GM21528 (cell line): ENCODE measurements around the gene NOS1AP.
"Not testable (repeated sequence)": the region's sequence is repeated elsewhere in the genome, so short reads cannot be mapped to it uniquely, and the experiment has no call there.

Experiments
- ATAC-seq: cut with Tn5 transposase; IDR thresholded peaks from one replicate; pipeline ENCODE4 v1.9.1; 2021; ENCODE audit warnings: mild to moderate bottlenecking, moderate library complexity; ENCODE audit not compliant: unreplicated experiment, low FRiP score

NOS1AP gene

GRCh38 chr1:162069334-162070093, at the start of gene NOS1AP:
Gene NOS1AP (plus strand): TSS chr1:162069691. CDS start chr1:162070178, 487 bp downstream.
- ATAC-seq, result peak; percentile 98

- ATAC-seq, result no peak
Measured at GRCh38 chr1:162020150-162020549, 49.3 kb upstream of the NOS1AP start.

GRCh38 chr1:162021124-162021523, 48.4 kb upstream of the NOS1AP start:
- no peak for ATAC-seq

GRCh38 chr1:162022626-162023025, 46.9 kb upstream of the NOS1AP start:
- no peak for ATAC-seq

GRCh38 chr1:162023181-162023546, 46.3 kb upstream of the NOS1AP start:
- no peak for ATAC-seq

GRCh38 chr1:162023547-162024501, 45.7 kb upstream of the NOS1AP start, which contains the start of gene OLFML2B:
Gene OLFML2B (minus strand): TSS chr1:162023869. CDS start chr1:162023430, 439 bp downstream.
- ATAC-seq, result no peak

- no peak for ATAC-seq
Measured at GRCh38 chr1:162025541-162025940, 44.0 kb upstream of the NOS1AP start.

GRCh38 chr1:162026881-162027280, 42.6 kb upstream of the NOS1AP start:
- ATAC-seq, result no peak

GRCh38 chr1:162028726-162029125, 40.8 kb upstream of the NOS1AP start:
- no peak for ATAC-seq

- ATAC-seq, result no peak
Measured at GRCh38 chr1:162029157-162029556, 40.3 kb upstream of the NOS1AP start.

- no peak for ATAC-seq
Measured at GRCh38 chr1:162030759-162031280, 38.7 kb upstream of the NOS1AP start.

GRCh38 chr1:162033428-162033827, 36.1 kb upstream of the NOS1AP start:
- ATAC-seq, result no peak

GRCh38 chr1:162035241-162035640, 34.2 kb upstream of the NOS1AP start:
- ATAC-seq, result no peak

GRCh38 chr1:162036163-162036562, 33.3 kb upstream of the NOS1AP start:
- ATAC-seq, result no peak

GRCh38 chr1:162038624-162039023, 30.9 kb upstream of the NOS1AP start:
- ATAC-seq, result no peak

GRCh38 chr1:162040001-162040400, 29.5 kb upstream of the NOS1AP start:
- no peak for ATAC-seq

GRCh38 chr1:162040657-162041056, 28.8 kb upstream of the NOS1AP start:
- ATAC-seq, result no peak

- ATAC-seq, result no peak
Measured at GRCh38 chr1:162042361-162042760, 27.1 kb upstream of the NOS1AP start.

GRCh38 chr1:162046921-162047320, 22.6 kb upstream of the NOS1AP start:
- ATAC-seq, result no peak

GRCh38 chr1:162053949-162054348, 15.5 kb upstream of the NOS1AP start:
- not testable (repeated sequence) for ATAC-seq

GRCh38 chr1:162055062-162055461, 14.4 kb upstream of the NOS1AP start:
- ATAC-seq, result no peak
